Measurements from ENCODE around the gene MAP2K2. TPM values are rescaled to one million over a fixed set of nuclear protein-coding genes. Genes with fewer than 3 reads are reported as not detected.

The MAP2K2 gene
- total RNA-seq, 4 donors from 2014 or later, result 101 to 207 (median 138) TPM

- DNase-seq (no peak), ATAC-seq (no peak)
- Histone ChIP-seq H3K4me3 (no peak overlapping the region), H3K4me1 (peaks cover 25 to 27% of the 10 kb centered on the region in 2 donors), H3K27me3 (no peaks in the 10 kb centered on the region), H3K27ac (no peak overlapping the region), H3K36me3 (peaks cover 0 to 16% of the 10 kb centered on the region in 2 donors), H3K9me3 (no peaks in the 10 kb centered on the region)
- intact Hi-C loops (cut with DNase I; ENCODE audit: low total_unique reads), result no loop called here
- TF ChIP-seq POLR2A (IDR thresholded peaks at IDR 0.05), result no peak
- no peak for TF ChIP-seq CTCF (IDR thresholded peaks at IDR 0.05 in 4 of 5, conservative IDR thresholded peaks at IDR 0.05 in 1 of 5)
- in situ Hi-C loops (cut with MboI; ENCODE audit: low sequenced_read_pairs in 4 of 4), result no loop called here
Measured at GRCh38 chr19:4046946-4047683, 76.8 kb downstream of the MAP2K2 start.

- Histone ChIP-seq H3K36me3 (peaks cover 0 to 15% of the 10 kb centered on the region in 2 donors), H3K4me3 (no peak overlapping the region), H3K27ac (no peak overlapping the region), H3K9me3 (no peaks in the 10 kb centered on the region), H3K4me1 (peaks cover 19 to 20% of the 10 kb centered on the region in 2 donors), H3K27me3 (no peaks in the 10 kb centered on the region)
- intact Hi-C loops (cut with DNase I; ENCODE audit: low total_unique reads), result no loop called here
- DNase-seq, result no peak
- TF ChIP-seq CTCF (IDR thresholded peaks at IDR 0.05 in 4 of 5, conservative IDR thresholded peaks at IDR 0.05 in 1 of 5) (no peak), POLR2A (IDR thresholded peaks at IDR 0.05) (no peak)
- in situ Hi-C loops (cut with MboI; ENCODE audit: low sequenced_read_pairs in 4 of 4), result no loop called here
- no peak for ATAC-seq
Measured at GRCh38 chr19:4046362-4046691, 77.6 kb downstream of the MAP2K2 start.

- H3K27me3 ChIP-seq, result no peaks in the 10 kb centered on the region
- ATAC-seq (no peak), DNase-seq (no peak)
- no peak for TF ChIP-seq POLR2A (IDR thresholded peaks at IDR 0.05)
- TF ChIP-seq CTCF (IDR thresholded peaks at IDR 0.05 in 4 of 5, conservative IDR thresholded peaks at IDR 0.05 in 1 of 5), result no peak
- intact Hi-C loops (cut with DNase I; ENCODE audit: low total_unique reads), result no loop called here
- no peak overlapping the region for H3K27ac ChIP-seq
- no peak overlapping the region for H3K4me3 ChIP-seq
- no peaks in the 10 kb centered on the region for H3K9me3 ChIP-seq
- H3K4me1 ChIP-seq, result peaks cover 18 to 20% of the 10 kb centered on the region in 2 donors
- H3K36me3 ChIP-seq, result peaks cover 0 to 12% of the 10 kb centered on the region in 2 donors
- in situ Hi-C loops (cut with MboI; ENCODE audit: low sequenced_read_pairs in 4 of 4), result no loop called here
Measured at GRCh38 chr19:4045597-4046361, 78.1 kb downstream of the MAP2K2 start.

- H3K36me3 ChIP-seq, result peaks cover 0 to 12% of the 10 kb centered on the region in 2 donors
Measured at GRCh38 chr19:4044990-4045465, 78.9 kb downstream of the MAP2K2 start.

More at GRCh38 chr19:4044990-4045465, 78.9 kb downstream of the MAP2K2 start:
- ATAC-seq (no peak), DNase-seq (no peak)
- no peaks in the 10 kb centered on the region for H3K27me3 ChIP-seq
- H3K4me1 ChIP-seq, result peaks cover 12 to 16% of the 10 kb centered on the region in 2 donors
- in situ Hi-C loops (cut with MboI; ENCODE audit: low sequenced_read_pairs in 4 of 4), result no loop called here
- H3K4me3 ChIP-seq, result no peak overlapping the region
- no peak for TF ChIP-seq CTCF (IDR thresholded peaks at IDR 0.05 in 4 of 5, conservative IDR thresholded peaks at IDR 0.05 in 1 of 5)
- no peak for TF ChIP-seq POLR2A (IDR thresholded peaks at IDR 0.05)
- intact Hi-C loops (cut with DNase I; ENCODE audit: low total_unique reads), result no loop called here
- H3K9me3 ChIP-seq, result no peaks in the 10 kb centered on the region
- peak overlapping the region in 1 of 4 donors; percentile 22 for H3K27ac ChIP-seq
